Prostate gland (tissue), 2 donors: ENCODE measurements around the gene PRDM10.

Experiments used
- POLR2AphosphoS5 ChIP-seq: sonication (generic); formaldehyde crosslinking; IDR thresholded peaks from one replicate; pipeline ENCODE4 v1.6.1; 2017; ENCODE audit warnings: antibody characterized with exemption
- TF ChIP-seq, protein P1 (sequence below), 4 experiments: fragments of 200-600 bp in 2 of 4; fragments of 450-650 bp in 2 of 4; sonication (generic) in 2 of 4; IDR thresholded peaks; 1 replicate in 3 of 4; 2 replicates in 1 of 4; pipeline ENCODE4 v1.5.1; 2016 to 2019; ENCODE audit warnings: antibody characterized with exemption in 4 of 4, mild to moderate bottlenecking in 2 of 4, moderate library complexity in 2 of 4

DNA sequence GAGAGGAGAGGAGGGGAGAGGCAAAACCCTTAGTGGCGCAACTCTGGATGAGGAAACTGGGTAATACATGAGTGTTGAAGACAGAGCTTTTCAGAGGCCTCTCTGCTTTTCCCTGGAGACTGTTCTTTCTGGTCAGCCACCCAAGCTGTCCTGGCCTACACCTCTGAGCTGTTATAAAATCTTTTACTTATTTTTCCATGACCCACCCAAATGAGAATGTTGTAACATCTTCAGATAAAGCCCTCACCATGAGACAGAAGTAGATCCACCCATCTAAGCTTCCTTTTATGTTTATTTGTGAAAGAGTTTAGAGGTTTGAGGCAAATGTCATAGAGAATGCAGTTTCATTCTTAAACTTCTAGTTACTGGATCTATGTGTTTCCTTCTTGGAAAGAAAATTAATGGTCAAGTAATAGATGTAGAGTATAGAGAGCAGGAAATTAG lies 46.7 kb upstream of the PRDM10 start:
- TF ChIP-seq, protein P1, sequence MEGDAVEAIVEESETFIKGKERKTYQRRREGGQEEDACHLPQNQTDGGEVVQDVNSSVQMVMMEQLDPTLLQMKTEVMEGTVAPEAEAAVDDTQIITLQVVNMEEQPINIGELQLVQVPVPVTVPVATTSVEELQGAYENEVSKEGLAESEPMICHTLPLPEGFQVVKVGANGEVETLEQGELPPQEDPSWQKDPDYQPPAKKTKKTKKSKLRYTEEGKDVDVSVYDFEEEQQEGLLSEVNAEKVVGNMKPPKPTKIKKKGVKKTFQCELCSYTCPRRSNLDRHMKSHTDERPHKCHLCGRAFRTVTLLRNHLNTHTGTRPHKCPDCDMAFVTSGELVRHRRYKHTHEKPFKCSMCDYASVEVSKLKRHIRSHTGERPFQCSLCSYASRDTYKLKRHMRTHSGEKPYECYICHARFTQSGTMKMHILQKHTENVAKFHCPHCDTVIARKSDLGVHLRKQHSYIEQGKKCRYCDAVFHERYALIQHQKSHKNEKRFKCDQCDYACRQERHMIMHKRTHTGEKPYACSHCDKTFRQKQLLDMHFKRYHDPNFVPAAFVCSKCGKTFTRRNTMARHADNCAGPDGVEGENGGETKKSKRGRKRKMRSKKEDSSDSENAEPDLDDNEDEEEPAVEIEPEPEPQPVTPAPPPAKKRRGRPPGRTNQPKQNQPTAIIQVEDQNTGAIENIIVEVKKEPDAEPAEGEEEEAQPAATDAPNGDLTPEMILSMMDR (IDR thresholded peaks at IDR 0.05) = no peak
- no peak for TF ChIP-seq POLR2AphosphoS5
